H54 (cell line): ENCODE results near the gene SSMEM1.

ENCODE experiments used
- DNase-seq: peaks from one replicate; pipeline ENCODE4 v3.0.0; 2011; ENCODE audit warnings: low spot score, mixed read lengths; ENCODE audit not compliant: insufficient read length
- FAIRE-seq: peaks from 3 replicates; lab custom pipeline; 2011; peaks lifted over from hg19 to GRCh38; lab: Jason Lieb, UNC
- POLR2A ChIP-seq: IDR thresholded peaks from 2 replicates; pipeline ENCODE4 v1.6.1; 2011; ENCODE audit warnings: low read depth, mild to moderate bottlenecking, low read length

The SSMEM1 gene

GRCh38 chr7:130254555-130254954 lies 46.9 kb downstream of the SSMEM1 start:
- DNase-seq: no peak
- FAIRE-seq: no peak
- no peak for TF ChIP-seq POLR2A

DNA sequence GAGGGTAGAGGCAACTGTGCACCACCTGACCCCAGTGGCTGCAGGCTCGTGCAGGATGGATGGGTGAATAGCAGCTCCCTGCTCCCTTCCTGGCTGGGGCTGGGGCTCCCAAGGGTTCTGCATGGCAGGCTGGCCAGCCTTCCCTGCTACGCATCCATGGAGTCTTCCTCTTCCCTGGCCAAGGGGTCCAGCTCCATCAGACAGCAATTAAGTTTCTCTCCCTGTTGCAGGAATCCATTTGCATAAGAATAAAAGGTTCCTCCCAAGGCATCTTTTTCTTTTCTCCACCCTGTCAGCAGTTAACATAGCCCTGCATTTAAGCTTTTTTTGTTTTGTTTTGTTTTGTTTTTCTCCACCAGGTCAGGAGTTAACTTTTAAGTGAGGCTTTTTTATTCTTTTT lies 49.0 kb downstream of the SSMEM1 start:
- FAIRE-seq: no peak
- no peak for TF ChIP-seq POLR2A
- DNase-seq: no peak

DNA sequence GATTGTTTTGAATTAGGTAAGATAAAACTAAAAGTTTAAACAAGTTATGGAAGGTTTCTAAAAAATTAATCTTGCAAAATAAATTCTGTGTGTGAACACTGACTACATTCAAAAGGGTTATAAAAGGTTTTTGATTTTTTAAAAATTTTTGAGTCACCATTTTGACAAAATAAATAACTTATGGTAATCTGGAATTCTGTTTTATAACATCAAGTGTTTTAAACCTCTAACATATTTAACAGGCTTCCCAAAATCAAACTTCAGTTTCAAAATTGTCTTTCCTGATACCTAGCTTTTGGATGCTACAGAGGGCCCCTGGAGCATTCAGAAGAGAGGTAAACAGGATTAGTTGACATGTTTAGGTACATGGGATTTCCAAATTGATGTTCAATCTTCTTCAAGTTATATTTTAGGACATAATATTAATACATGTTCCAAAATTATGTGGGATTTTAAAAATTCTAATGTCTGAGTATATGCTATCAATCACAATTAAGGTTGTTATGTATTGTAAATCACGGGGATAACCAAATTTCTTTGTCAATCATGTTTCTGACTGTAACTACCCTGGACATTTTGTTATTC lies 50.9 kb downstream of the SSMEM1 start:
- DNase-seq: no peak
- no peak for TF ChIP-seq POLR2A
- FAIRE-seq: no peak

DNA sequence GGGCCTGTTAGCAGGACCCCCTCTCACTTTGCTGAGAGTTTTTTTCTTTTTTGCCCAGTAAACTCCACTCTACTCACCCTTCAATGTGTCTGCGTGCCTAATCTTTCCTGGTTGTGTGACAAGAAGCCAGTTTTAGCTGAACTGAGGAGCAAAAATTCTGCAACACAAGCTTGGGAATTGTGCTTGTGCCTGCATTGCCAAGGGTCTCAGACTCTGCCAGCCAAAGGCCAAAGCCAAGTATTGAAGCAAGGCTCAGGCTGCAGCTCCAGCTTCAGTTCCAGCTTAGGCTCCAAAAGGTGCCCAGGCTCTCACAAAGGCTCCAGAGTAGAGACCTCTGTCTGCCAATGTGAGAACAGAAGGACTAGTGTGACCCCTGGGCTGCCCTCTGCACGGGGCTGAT lies 54.8 kb downstream of the SSMEM1 start:
- no peak for FAIRE-seq
- no peak for TF ChIP-seq POLR2A
- DNase-seq: no peak

GRCh38 chr7:130263130-130263529 lies 55.5 kb downstream of the SSMEM1 start:
- FAIRE-seq: no peak
- DNase-seq: no peak
- TF ChIP-seq POLR2A: no peak
